T-helper 9 cell (primary cell): ENCODE measurements around the gene SEC16A.

ENCODE experiments used
- DNase-seq: peaks from one replicate; pipeline ENCODE4 v3.0.0-alpha.2; 2020

SEC16A gene

DNA sequence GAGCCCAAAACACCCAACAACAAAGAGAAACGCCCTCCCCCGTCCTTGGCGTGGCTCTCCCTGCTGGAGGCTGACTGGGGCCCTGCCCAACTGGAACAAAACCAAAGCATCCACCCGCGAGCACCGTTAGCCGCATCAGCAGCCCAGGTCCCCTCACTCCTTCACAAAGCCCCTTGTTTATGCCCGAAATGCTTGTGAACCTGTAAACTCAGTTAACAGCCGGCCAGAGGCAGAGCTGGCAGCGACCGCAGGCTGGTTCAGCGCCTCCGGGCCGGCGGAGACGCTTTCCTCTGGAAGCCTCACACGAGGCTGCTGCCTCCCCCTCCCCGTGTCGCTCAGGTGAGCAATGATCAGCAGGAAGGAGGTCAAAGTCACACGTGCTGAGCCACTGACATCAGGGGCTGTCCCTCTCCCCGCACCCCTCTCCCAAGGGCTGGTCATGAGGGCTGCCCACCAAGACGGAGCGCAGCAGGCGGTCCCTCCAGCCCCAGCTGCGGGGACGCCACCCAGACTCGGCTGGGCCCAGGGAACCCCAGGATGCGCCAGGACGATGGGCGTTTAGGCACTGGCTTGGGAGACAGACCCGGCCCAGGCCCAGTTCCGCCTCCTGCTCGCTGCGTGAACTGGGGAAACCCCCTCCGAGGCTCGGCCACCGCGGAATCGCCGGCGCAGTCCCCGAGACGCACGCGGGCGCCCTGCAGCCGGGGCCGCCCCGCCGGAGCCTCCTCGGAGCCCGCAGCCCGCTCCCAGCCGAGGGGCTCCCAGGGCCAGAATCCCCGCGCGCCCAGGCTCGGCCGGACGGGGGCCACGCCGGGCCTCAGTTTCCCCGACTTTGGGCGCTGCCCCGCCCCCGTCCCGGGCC is 83.4 kb downstream of the SEC16A start:
- peak; percentile 20 for DNase-seq

DNA sequence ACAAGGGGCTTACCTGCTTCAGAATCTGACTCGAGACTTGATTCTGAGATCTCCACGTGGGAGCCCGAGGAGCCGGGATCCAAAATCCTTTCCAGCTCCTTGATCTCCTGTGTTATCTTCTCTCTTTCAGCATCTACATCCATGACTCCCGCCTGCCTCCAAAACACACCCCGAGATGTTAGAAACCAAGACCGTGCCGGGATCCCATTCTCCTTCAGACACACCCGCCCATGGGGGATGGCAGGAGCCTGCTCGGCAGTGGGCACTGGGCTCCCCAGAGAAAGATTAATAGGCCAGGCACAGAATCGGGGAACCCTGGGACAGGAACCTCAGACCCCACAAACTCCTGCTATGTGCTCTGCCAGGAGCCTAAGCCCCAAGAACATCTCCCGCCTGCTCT is 84.6 kb downstream of the SEC16A start:
- no peak for DNase-seq

DNA sequence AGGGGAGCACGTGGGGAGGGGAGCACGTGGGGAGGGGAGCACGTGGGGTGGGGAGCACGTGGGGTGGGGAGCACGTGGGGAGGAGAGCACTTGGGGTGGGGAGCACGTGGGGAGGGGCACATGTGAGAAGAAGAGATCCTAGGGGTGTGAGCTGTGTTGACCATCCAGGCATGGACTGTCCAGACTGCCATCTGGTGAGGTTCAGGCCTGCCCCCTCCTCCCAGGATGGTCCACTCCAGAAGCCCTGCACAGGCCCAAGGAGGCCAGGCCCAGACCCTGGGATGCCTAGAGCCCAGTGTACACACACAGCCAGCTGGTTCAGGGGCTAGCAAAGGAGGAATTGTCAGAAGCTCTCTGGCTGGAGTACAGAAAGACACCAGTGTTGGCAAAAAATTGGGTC is 85.2 kb downstream of the SEC16A start:
- DNase-seq = no peak

- no peak for DNase-seq
Measured at GRCh38 chr9:136396219-136396515, 86.7 kb downstream of the SEC16A start.

- no peak for DNase-seq
Measured at GRCh38 chr9:136395345-136396218, 87.3 kb downstream of the SEC16A start.

GRCh38 chr9:136395020-136395340 is 87.9 kb downstream of the SEC16A start:
- DNase-seq = no peak

DNA sequence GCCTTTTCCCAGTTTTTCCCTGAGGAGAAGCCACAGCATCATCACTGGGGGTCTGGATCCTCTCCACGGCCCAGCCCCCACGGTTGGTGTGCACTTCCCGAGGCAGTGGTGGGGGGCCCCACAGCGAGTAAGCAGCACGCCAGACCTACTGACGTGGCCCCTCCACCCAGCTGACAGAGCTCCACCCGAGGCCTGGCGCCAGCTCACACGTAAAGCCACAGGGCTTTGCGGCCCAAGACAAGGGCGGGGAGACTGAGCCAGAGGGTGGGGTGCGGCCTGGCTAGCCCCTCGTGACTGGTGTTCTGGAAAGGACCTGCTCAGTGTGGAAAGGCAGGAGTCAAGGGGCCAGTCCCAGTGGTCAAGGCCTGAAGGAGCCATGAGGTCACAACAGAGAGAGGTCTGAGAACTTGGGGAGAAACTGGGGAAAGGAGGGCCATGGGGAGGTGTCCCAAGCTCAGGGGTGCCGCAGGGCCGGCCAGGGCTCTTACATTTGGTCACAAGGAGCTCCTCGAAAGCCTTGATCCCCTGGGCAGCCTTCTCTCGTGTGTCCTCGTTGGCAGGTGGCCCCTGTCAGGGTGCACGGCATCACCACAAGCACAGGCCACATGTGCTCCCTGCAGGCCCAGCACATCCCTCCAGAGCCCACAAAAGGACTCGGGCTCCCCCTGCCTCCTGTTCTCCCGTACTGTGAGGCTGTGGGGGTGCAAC is 88.4 kb downstream of the SEC16A start:
- no peak for DNase-seq

DNA sequence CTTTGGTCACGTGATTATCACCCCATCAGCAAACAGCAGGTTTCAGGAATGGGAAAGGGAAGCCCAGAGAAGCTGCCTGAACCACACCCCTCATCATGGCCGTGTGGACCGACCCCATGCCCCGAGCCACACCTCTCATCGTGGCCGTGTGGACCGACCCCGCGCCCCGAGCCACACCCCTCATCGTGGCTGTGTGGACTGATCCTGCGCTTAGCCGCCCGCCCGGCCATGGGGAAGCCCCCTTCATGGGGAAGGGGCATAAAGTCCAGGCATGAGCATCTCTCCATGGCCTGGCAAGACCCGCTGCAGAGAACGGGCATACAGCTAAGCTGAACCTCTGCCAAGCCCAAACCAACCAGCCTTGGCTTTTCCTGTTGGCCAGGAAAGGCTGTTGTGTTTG is 89.3 kb downstream of the SEC16A start:
- DNase-seq = no peak

GRCh38 chr9:136392538-136393449 is 90.0 kb downstream of the SEC16A start:
- DNase-seq = no peak

DNA sequence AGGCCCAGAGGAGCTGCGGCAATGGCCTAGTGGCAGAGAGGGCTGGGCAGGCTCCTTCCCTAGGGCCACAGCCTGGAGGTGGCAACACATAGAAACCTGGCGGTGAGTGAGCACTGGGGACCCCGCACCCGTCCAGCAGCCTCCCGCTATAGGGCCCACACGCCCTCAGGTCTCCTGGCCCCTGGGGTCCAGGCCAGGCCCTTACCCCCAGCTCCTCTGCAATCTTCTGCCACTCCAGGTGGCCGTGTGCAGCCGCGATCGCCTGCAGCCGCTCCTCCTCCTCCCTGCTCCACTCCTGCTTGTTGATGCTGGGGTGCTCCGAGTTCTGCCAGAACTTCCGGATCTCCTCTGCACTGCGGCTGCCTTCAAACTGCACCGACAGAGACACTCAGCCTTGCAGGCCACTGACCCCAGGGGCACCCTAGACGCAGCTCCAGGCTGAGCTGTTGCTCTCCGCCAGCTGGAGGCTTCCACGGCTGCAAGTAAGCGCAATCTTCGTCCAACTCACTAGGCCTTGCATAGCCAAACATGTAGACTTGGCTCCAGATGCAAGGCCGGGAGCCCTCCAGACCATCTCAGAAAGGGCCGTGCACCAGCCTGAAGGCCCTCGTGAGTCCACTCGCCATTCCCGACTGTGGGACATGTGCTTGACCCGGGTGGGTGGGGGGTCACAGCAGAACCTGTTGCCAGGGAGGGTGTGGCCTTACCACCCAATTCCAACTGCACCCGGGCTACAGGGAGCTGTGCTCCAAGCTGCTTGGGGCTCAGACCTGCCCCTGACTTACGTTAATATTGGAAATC is 90.9 kb downstream of the SEC16A start:
- DNase-seq = no peak
